ENCODE results near the gene CITED1.
A peak's percentile ranks its signal among the peaks of the same experiment; 100 is the strongest.

Gene CITED1

GRCh38 chrX:72271812-72272211 is 33.9 kb downstream of the CITED1 start:
- TF ChIP-seq REST (IDR thresholded peaks at IDR 0.05; ENCODE audit: insufficient read depth in 1 of 2, low read depth in 2 of 2, low read length in 2 of 2) (no peak), FOXP2 (optimal IDR thresholded peaks at IDR 0.05; ENCODE audit: borderline replicate concordance, extremely low read depth, extremely low read length, insufficient read depth) (no peak), POLR2AphosphoS5 (IDR thresholded peaks at IDR 0.05; ENCODE audit: low read depth, low read length) (no peak; the same call in 1 of the 2 replicates), SIN3A (IDR thresholded peaks at IDR 0.05; ENCODE audit: borderline replicate concordance, insufficient read depth, low read length) (no peak), TAF1 (IDR thresholded peaks at IDR 0.05; ENCODE audit: borderline replicate concordance, insufficient read depth, low read length) (no peak)

DNA sequence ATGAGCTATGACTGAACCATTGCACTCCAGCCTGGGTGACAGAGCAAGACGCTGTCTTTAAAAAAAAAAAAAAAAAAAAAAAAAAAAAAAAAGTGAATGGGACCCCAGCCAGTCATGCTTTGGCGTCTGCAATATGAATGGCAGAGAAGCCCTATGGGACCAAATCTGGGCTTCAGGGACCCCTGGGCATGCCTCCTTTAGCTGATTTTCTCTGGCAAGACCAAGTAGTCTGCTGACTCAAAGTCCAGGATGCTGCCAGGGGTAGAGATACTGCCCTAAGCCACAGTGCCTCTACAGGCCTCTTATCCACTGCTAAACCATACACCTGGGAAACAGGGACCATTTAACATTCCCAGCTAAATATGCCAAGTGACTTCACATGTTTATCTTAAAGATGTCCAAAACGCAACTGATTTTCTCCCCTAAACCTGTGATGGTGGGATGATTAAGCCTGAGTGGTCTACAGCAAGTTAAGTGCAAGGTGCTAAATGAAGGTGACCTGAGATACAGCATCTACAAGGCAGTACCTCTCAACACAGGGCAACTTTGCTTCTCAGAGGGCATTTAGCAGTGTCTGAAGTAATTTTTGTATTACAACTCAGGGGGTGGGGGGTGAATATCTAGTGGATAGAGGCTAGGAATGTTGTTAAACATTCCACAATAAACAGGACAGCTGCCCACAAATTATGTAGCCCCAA is 34.5 kb downstream of the CITED1 start:
- TF ChIP-seq POLR2AphosphoS5 (IDR thresholded peaks at IDR 0.05; ENCODE audit: low read depth, low read length): no peak
- no peak for TF ChIP-seq SIN3A (IDR thresholded peaks at IDR 0.05; ENCODE audit: borderline replicate concordance, insufficient read depth, low read length)
- TF ChIP-seq REST (IDR thresholded peaks at IDR 0.05; ENCODE audit: insufficient read depth in 1 of 2, low read depth in 2 of 2, low read length in 2 of 2): no peak
- TF ChIP-seq TAF1 (IDR thresholded peaks at IDR 0.05; ENCODE audit: borderline replicate concordance, insufficient read depth, low read length): no peak
- no peak for TF ChIP-seq FOXP2 (optimal IDR thresholded peaks at IDR 0.05; ENCODE audit: borderline replicate concordance, extremely low read depth, extremely low read length, insufficient read depth)

DNA sequence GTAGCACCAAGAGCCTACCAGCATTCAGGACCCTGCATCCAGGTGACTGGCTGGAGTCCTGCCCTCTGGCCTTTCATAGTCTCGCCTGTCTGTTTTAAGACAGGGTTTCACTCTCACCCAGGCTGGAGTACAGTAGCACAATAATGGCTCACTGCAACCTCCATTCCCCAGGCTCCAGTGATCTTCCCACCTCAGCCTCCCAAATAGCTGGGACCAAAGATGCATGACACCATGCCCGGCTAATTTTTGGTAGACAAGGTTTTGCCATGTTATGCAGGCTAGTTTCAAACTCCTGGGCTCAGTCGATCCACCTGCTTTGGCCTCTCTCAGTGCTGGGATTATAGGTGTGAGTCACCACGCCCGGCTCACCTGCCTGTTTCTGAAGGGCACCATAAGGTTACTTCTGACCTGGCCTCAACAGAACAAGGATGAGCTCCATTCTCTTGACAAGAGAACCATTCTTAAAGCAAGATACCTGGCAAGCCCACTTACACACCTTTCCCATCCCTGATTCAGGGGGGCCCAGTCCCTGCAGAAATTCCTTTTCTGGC is 35.3 kb downstream of the CITED1 start:
- TF ChIP-seq TAF1 (IDR thresholded peaks at IDR 0.05; ENCODE audit: borderline replicate concordance, insufficient read depth, low read length) (no peak), SIN3A (IDR thresholded peaks at IDR 0.05; ENCODE audit: borderline replicate concordance, insufficient read depth, low read length) (no peak), FOXP2 (optimal IDR thresholded peaks at IDR 0.05; ENCODE audit: borderline replicate concordance, extremely low read depth, extremely low read length, insufficient read depth) (no peak), REST (IDR thresholded peaks at IDR 0.05; ENCODE audit: insufficient read depth in 1 of 2, low read depth in 2 of 2, low read length in 2 of 2) (no peak), POLR2AphosphoS5 (IDR thresholded peaks at IDR 0.05; ENCODE audit: low read depth, low read length) (no peak)

GRCh38 chrX:72269671-72270251 is 36.0 kb downstream of the CITED1 start:
- TF ChIP-seq FOXP2 (optimal IDR thresholded peaks at IDR 0.05; ENCODE audit: borderline replicate concordance, extremely low read depth, extremely low read length, insufficient read depth) (no peak), POLR2AphosphoS5 (IDR thresholded peaks at IDR 0.05; ENCODE audit: low read depth, low read length) (peak; percentile 64; the same call in 1 of the 2 replicates)

DNA sequence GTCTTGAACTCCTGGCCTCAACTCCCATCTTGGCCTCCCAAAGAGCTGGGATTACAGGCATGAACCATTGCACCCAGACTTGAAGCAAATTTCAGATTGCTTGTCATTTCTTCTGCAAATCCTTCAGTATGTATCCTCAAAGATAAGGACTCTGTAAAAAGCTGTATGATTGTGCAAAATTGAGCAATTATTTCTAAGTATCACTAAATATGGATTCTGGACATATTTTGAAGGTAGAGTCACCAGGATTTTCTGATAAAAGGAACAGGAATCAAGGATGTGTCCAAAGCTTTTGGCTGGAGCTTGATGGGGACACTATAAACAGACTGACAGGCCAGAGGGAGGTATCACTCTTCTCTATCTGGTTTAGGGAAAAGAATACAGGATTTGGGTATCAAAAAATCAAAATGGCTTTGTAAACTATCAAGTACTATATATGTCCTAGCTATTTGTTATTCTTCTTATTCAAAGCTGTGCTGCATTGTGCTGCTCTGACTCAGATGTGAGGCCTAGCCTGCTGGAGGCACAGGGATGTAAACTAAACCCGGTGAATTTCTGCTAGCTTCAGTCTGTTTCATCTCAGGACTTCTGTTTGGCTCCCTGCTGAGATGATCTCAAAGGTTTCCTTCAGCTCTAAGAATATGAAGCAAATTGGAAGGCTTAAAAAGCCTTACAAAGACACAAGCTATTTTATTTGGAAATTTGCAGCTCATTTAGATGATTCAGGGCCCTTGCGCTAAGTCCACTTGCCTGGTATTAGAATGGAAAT is 36.9 kb downstream of the CITED1 start:
- TF ChIP-seq FOXP2 (optimal IDR thresholded peaks at IDR 0.05; ENCODE audit: borderline replicate concordance, extremely low read depth, extremely low read length, insufficient read depth): no peak
- no peak for TF ChIP-seq POLR2AphosphoS5 (IDR thresholded peaks at IDR 0.05; ENCODE audit: low read depth, low read length)
- no peak for TF ChIP-seq TAF1 (IDR thresholded peaks at IDR 0.05; ENCODE audit: borderline replicate concordance, insufficient read depth, low read length)
- TF ChIP-seq SIN3A (IDR thresholded peaks at IDR 0.05; ENCODE audit: borderline replicate concordance, insufficient read depth, low read length): no peak
- TF ChIP-seq REST (IDR thresholded peaks at IDR 0.05; ENCODE audit: insufficient read depth in 1 of 2, low read depth in 2 of 2, low read length in 2 of 2): no peak

All from PFSK-1 (cell line).